NCI-H1105 treated with DMSO at 0.1 percent for 48 hours (cell line): ENCODE measurements around the gene CCDC117.

Experiments
- DNase-seq: peaks from one replicate; lab custom pipeline; 2025; lab: John Stamatoyannopoulos, UW

CCDC117 gene

DNA sequence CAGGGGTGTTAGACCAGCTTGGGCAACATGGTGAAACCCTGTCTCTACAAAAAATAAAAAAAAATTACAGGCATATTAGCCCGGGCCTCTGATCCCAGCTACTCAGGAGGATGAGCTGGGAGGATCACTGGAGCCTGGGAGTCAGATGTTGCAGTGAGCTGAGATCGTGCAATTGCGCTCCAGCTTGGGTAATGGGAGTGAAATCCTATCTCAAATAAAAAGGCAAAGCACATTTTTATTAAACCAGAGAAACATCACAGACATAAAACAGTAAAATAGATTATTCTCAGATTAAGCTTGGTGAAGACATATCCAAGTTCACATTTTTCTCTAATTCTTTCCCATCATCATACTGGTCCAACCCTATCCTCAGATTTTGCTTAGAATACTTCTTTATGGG is 57.9 kb downstream of the CCDC117 start:
- no peak for DNase-seq

GRCh38 chr22:28831140-28832072 is 58.9 kb downstream of the CCDC117 start:
- no peak for DNase-seq

DNA sequence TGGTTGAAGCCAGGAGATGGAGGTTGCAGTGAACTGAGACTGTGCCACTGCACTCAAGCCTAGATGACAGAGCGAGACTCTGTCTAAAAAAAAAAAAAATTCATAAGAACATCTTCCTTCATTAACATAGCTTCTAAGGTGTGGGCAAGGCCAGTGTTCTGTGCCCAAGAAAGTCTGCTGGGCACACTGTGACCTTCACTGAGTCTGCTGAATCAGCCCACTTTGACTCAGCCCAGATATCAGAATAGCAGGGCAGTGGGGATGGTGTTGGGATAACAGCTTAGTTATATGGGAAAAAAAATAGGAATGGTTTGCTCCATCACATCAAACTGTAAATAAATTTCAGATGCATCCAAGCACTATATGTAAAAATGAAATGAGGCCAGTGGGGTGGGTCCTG is 60.2 kb downstream of the CCDC117 start:
- DNase-seq: no peak

DNA sequence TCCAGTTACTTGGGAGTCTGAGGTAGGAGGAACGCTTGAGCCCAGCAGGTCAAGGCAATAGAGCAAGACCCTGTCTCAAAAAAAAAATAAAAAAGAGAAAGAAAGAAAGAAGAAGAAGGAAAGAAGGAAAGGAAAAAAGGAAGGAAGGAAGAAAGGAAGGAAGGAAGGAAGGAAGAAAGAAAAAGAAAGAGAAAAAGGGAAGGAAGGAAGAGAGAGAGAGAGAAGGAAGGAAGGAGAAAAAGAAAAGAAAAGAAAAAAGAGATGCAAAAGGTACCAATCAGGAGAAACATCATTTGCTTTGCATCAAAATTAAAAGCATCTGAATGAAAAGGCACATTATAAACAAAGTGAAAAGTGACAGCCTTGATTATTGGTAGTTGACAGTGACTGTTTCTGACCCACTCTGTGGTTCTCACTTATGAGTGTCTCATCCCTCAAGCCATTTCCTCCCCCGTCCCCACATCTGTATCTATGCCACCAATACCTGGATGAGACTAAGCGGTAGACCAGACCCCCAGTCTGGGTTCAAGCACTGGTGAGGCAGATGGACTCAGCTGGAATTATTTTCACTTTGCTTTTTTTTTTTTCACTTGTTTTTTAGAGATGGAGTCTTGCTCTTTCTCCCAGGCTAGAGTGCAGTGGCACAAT is 60.9 kb downstream of the CCDC117 start:
- no peak for DNase-seq

DNA sequence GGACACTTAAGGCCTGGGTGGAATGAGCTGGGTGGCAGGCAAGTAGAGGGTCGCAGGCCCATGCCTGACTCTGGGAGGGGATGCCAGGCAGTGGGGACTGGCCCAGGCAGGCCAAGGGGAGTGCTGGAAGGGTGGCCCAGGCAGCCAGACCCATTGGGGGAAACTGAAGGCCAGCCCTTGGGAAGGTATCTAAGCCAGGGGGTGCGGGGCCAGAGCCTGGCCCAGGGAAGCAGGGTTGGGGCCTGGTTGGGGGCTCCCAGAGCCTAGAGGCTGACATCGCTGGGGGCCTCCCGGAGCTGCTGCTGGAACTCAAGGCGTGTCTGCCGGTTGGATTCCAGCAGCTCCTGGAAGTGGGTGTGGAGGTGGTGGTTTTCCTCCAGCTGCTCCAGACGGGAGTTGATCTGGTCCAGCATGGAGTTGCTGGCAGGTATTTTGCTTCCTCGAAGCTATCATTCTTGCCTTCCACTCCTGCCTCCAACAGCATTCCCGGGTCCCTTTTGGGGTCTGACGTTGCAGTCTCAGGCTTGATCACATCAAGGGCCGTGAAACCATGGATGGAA is 63.2 kb downstream of the CCDC117 start:
- no peak for DNase-seq

GRCh38 chr22:28837640-28838039 is 65.1 kb downstream of the CCDC117 start:
- DNase-seq: no peak
